ENCODE data around the gene STK10.
"Not testable (repeated sequence)": the region's sequence is repeated elsewhere in the genome, so short reads cannot be mapped to it uniquely, and the experiment has no call there.

Gene STK10

GRCh38 chr5:172188033-172188892 is at the start of gene STK10:
TSS of gene STK10 (minus strand) at chr5:172188224. CDS start at chr5:172188042, 182 bp downstream.
- peak; percentile 93 for DNase-seq

- no peak for DNase-seq
These were observed 48.1 kb upstream of the STK10 start for GRCh38 chr5:172235827-172236736.

GRCh38 chr5:172235132-172235780 is 47.2 kb upstream of the STK10 start:
- no peak for DNase-seq

- no peak for DNase-seq
These were observed 46.0 kb upstream of the STK10 start for GRCh38 chr5:172234031-172234430.

- no peak for DNase-seq
These were observed 41.9 kb upstream of the STK10 start for GRCh38 chr5:172229904-172230303.

- DNase-seq: no peak
These were observed 37.0 kb upstream of the STK10 start for GRCh38 chr5:172224996-172225395.

- peak; percentile 72 for DNase-seq
These were observed 36.2 kb upstream of the STK10 start for GRCh38 chr5:172223901-172224873.

GRCh38 chr5:172219296-172219695 is 31.3 kb upstream of the STK10 start:
- DNase-seq: no peak

GRCh38 chr5:172216345-172216744 is 28.3 kb upstream of the STK10 start:
- no peak for DNase-seq

- no peak for DNase-seq
These were observed 25.1 kb upstream of the STK10 start for GRCh38 chr5:172213126-172213525.

GRCh38 chr5:172211676-172212075 is 23.7 kb upstream of the STK10 start:
- no peak for DNase-seq

GRCh38 chr5:172209714-172210113 is 21.7 kb upstream of the STK10 start:
- no peak for DNase-seq

- no peak for DNase-seq
These were observed 19.5 kb upstream of the STK10 start for GRCh38 chr5:172207511-172207910.

GRCh38 chr5:172205984-172206383 is 18.0 kb upstream of the STK10 start:
- not testable (repeated sequence) for DNase-seq

- no peak for DNase-seq
These were observed 12.5 kb upstream of the STK10 start for GRCh38 chr5:172200476-172200875.

GRCh38 chr5:172199446-172199845 is 11.4 kb upstream of the STK10 start:
- no peak for DNase-seq

- not testable (repeated sequence) for DNase-seq
These were observed 9.8 kb upstream of the STK10 start for GRCh38 chr5:172197775-172198174.

GRCh38 chr5:172194985-172195774 is 7.2 kb upstream of the STK10 start:
- DNase-seq: no peak

GRCh38 chr5:172193872-172194271 is 5.8 kb upstream of the STK10 start, which contains the start of gene EFCAB9:
TSS of gene EFCAB9 (plus strand) at chr5:172194172. CDS start at chr5:172194173, 1 bp downstream.
- DNase-seq: no peak

GRCh38 chr5:172189693-172190296 is 1.8 kb upstream of the STK10 start:
- DNase-seq: no peak
